Large intestine (tissue), 3 donors: Measurements from ENCODE around the gene CCDC170. TPM values are rescaled to one million over a fixed set of nuclear protein-coding genes. Genes with fewer than 3 reads are reported as not detected.

ENCODE experiments used
- DNase-seq, 2 donors: peaks; one replicate each; pipeline versions ENCODE4 v3.0.0 to v3.0.0-alpha.2; 2013
- H3K27ac ChIP-seq: one replicate; pipeline ENCODE4 v1.5.1; 2013; ENCODE audit warnings: low read length
- H3K27me3 ChIP-seq: 2 replicates; pipeline ENCODE4 v1.6.1; 2013; ENCODE audit warnings: low read length; ENCODE audit not compliant: control insufficient read depth, insufficient read depth
- H3K36me3 ChIP-seq: 2 replicates; pipeline ENCODE4 v1.6.1; 2013; ENCODE audit warnings: low read length; ENCODE audit not compliant: control insufficient read depth, insufficient read depth
- H3K4me1 ChIP-seq: one replicate; pipeline ENCODE4 v1.6.1; 2013; ENCODE audit warnings: low read length; ENCODE audit not compliant: control insufficient read depth, insufficient read depth
- H3K4me3 ChIP-seq: one replicate; pipeline ENCODE4 v1.5.1; 2013; ENCODE audit warnings: low read length
- H3K9me3 ChIP-seq: one replicate; pipeline ENCODE4 v1.6.1; 2013; ENCODE audit warnings: mild to moderate bottlenecking, low read depth, low read length, moderate library complexity; ENCODE audit not compliant: control insufficient read depth
- WGBS: methylation state at CpG from one replicate; pipeline ENCODE4 v1.1.5; 2013; ENCODE audit warnings: low lambda C conversion rate; ENCODE audit not compliant: insufficient coverage; 5-methylcytosine and 5-hydroxymethylcytosine counted together
- polyA plus RNA-seq: library from polyadenylated mRNA; unstranded; fragments of 120-200 nt; gene quantifications from one replicate; pipeline ENCODE4 v1.2.1, GENCODE V29; 2013

The CCDC170 gene
- polyA plus RNA-seq, 1 donor: 1.6 TPM

GRCh38 chr6:151651639-151652038 is 157.8 kb downstream of the CCDC170 start:
- peaks cover 4% of the 10 kb centered on the region for H3K9me3 ChIP-seq
- H3K36me3 ChIP-seq: no peaks in the 10 kb centered on the region
- no peaks in the 10 kb centered on the region for H3K4me1 ChIP-seq
- H3K4me3 ChIP-seq: no peak overlapping the region
- DNase-seq: no peak
- no peak overlapping the region for H3K27ac ChIP-seq
- H3K27me3 ChIP-seq: no peaks in the 10 kb centered on the region
- WGBS: 100% methylated on average over 1 of the region's 3 CpGs

GRCh38 chr6:151652325-151652724 is 158.5 kb downstream of the CCDC170 start:
- Histone ChIP-seq H3K27me3 (no peaks in the 10 kb centered on the region), H3K4me1 (no peaks in the 10 kb centered on the region), H3K9me3 (peaks cover 4% of the 10 kb centered on the region), H3K36me3 (no peaks in the 10 kb centered on the region), H3K4me3 (no peak overlapping the region), H3K27ac (no peak overlapping the region)
- WGBS: no CpG with 5 or more reads among the region's 2 CpGs
- no peak for DNase-seq

- no peaks in the 10 kb centered on the region for H3K36me3 ChIP-seq
- no peaks in the 10 kb centered on the region for H3K27me3 ChIP-seq
- no peak for DNase-seq
- H3K9me3 ChIP-seq: peaks cover 4% of the 10 kb centered on the region
- WGBS: 100% methylated on average over 2 of the region's 2 CpGs
- no peak overlapping the region for H3K4me3 ChIP-seq
- H3K4me1 ChIP-seq: no peaks in the 10 kb centered on the region
- H3K27ac ChIP-seq: no peak overlapping the region
Measured at GRCh38 chr6:151655099-151655498, 161.3 kb downstream of the CCDC170 start.

GRCh38 chr6:151656392-151656791 is 162.6 kb downstream of the CCDC170 start:
- 92% methylated on average over 2 of the region's 4 CpGs for WGBS
- no peak overlapping the region for H3K27ac ChIP-seq
- peaks cover 4% of the 10 kb centered on the region for H3K9me3 ChIP-seq
- no peaks in the 10 kb centered on the region for H3K36me3 ChIP-seq
- no peaks in the 10 kb centered on the region for H3K4me1 ChIP-seq
- no peak for DNase-seq
- no peaks in the 10 kb centered on the region for H3K27me3 ChIP-seq
- no peak overlapping the region for H3K4me3 ChIP-seq

GRCh38 chr6:151658091-151658490 is 164.3 kb downstream of the CCDC170 start:
- H3K27ac ChIP-seq: no peak overlapping the region
- no peak for DNase-seq
- peaks cover 4% of the 10 kb centered on the region for H3K9me3 ChIP-seq
- H3K4me1 ChIP-seq: no peaks in the 10 kb centered on the region
- no peaks in the 10 kb centered on the region for H3K27me3 ChIP-seq
- no peaks in the 10 kb centered on the region for H3K36me3 ChIP-seq
- 23% methylated on average over 4 of the region's 4 CpGs for WGBS
- H3K4me3 ChIP-seq: no peak overlapping the region

GRCh38 chr6:151659212-151659611 is 165.4 kb downstream of the CCDC170 start:
- H3K27me3 ChIP-seq: no peaks in the 10 kb centered on the region
- WGBS: no CpG with 5 or more reads among the region's 4 CpGs
- no peak overlapping the region for H3K27ac ChIP-seq
- DNase-seq: no peak
- H3K36me3 ChIP-seq: no peaks in the 10 kb centered on the region
- no peak overlapping the region for H3K4me3 ChIP-seq
- H3K9me3 ChIP-seq: peaks cover 4% of the 10 kb centered on the region
- no peaks in the 10 kb centered on the region for H3K4me1 ChIP-seq

GRCh38 chr6:151661509-151661908 is 167.7 kb downstream of the CCDC170 start:
- WGBS: no CpG with 5 or more reads among the region's 3 CpGs
- H3K27ac ChIP-seq: no peak overlapping the region
- H3K36me3 ChIP-seq: no peaks in the 10 kb centered on the region
- H3K27me3 ChIP-seq: no peaks in the 10 kb centered on the region
- no peaks in the 10 kb centered on the region for H3K4me1 ChIP-seq
- no peak overlapping the region for H3K4me3 ChIP-seq
- no peak for DNase-seq
- no peaks in the 10 kb centered on the region for H3K9me3 ChIP-seq

GRCh38 chr6:151661928-151662327 is 168.1 kb downstream of the CCDC170 start:
- Histone ChIP-seq H3K4me1 (no peaks in the 10 kb centered on the region), H3K36me3 (no peaks in the 10 kb centered on the region), H3K4me3 (no peak overlapping the region), H3K9me3 (no peaks in the 10 kb centered on the region), H3K27ac (no peak overlapping the region), H3K27me3 (no peaks in the 10 kb centered on the region)
- no peak for DNase-seq
- WGBS: 0% methylated on average over 1 of the region's 4 CpGs

GRCh38 chr6:151663559-151663958 is 169.7 kb downstream of the CCDC170 start:
- H3K4me1 ChIP-seq: no peaks in the 10 kb centered on the region
- WGBS: no CpG with 5 or more reads among the region's 2 CpGs
- no peak for DNase-seq
- H3K36me3 ChIP-seq: no peaks in the 10 kb centered on the region
- no peak overlapping the region for H3K4me3 ChIP-seq
- H3K27me3 ChIP-seq: no peaks in the 10 kb centered on the region
- no peak overlapping the region for H3K27ac ChIP-seq
- no peaks in the 10 kb centered on the region for H3K9me3 ChIP-seq

- no peak overlapping the region for H3K4me3 ChIP-seq
- no peaks in the 10 kb centered on the region for H3K27me3 ChIP-seq
- WGBS: 100% methylated on average over 1 of the region's 5 CpGs
- no peak for DNase-seq
- peaks cover 2% of the 10 kb centered on the region for H3K9me3 ChIP-seq
- H3K27ac ChIP-seq: no peak overlapping the region
- H3K36me3 ChIP-seq: no peaks in the 10 kb centered on the region
- H3K4me1 ChIP-seq: no peaks in the 10 kb centered on the region
Measured at GRCh38 chr6:151664390-151664789, 170.6 kb downstream of the CCDC170 start.

- H3K27me3 ChIP-seq: no peaks in the 10 kb centered on the region
- no peaks in the 10 kb centered on the region for H3K36me3 ChIP-seq
- H3K4me3 ChIP-seq: no peak overlapping the region
- peaks cover 2% of the 10 kb centered on the region for H3K9me3 ChIP-seq
- DNase-seq: no peak
- H3K27ac ChIP-seq: no peak overlapping the region
- no peaks in the 10 kb centered on the region for H3K4me1 ChIP-seq
- 92% methylated on average over 4 of the region's 7 CpGs for WGBS
Measured at GRCh38 chr6:151665329-151665728, 171.5 kb downstream of the CCDC170 start.
